GM18867 (cell line): ENCODE data around the gene GSTT2.
"Not testable (repeated sequence)": the region's sequence is repeated elsewhere in the genome, so short reads cannot be mapped to it uniquely, and the experiment has no call there.

Source experiments
- ATAC-seq: cut with Tn5 transposase; IDR thresholded peaks from one replicate; pipeline ENCODE4 v1.9.1; 2021; ENCODE audit warnings: mild to moderate bottlenecking, moderate library complexity; ENCODE audit not compliant: unreplicated experiment

The GSTT2 gene

DNA sequence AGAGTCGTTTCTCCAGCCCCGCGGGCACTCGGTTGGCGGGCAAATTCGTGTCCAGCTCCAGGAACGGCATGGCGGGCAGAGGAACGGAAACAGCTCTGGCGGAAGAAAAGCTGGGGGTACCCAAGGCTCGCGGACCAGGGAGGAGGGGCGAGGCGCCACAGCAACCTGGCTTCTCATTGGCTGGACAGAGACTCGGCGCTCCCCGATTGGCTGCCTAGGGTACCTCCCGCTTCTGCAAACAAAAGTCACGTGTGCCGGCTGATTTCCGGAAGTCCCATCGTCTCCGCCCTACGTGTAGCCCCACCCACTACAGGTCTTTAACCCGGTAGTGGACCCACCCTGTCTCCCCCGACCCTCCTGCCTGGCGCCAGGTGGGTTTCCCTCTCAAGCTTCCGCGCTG is 5.6 kb upstream of the GSTT2 start, which contains the start of gene DDT:
Gene DDT, minus strand, starts transcription at position 97 of the 400 bp plus-strand sequence. Its CDS starts 27 bp downstream, at position 70.
- ATAC-seq = peak; percentile 90

DNA sequence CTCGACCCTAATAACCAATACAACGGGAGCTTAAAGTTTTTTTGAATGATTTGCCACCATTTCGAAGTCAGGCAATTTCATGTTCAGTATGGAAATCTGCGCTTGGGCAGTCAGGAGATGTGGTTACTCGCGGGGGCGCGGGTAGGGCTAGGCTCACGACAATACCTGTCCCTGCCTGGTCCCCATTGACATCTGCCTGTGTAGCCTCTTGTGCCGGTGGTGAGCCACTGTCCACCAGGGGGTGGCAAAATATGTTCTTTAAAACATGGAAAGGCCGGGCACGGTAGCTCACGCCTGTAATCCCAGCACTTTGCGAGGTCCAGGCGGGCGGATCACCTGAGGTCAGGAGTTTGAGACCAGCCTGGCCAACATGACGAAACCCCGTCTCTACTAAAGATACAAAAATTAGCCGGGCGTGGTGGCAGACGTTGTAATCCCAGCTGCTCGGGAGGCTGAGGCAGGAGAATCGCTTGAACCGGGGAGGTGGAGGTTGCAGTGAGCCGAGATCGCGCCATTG is 5.0 kb upstream of the GSTT2 start:
- ATAC-seq = peak; percentile 21

DNA sequence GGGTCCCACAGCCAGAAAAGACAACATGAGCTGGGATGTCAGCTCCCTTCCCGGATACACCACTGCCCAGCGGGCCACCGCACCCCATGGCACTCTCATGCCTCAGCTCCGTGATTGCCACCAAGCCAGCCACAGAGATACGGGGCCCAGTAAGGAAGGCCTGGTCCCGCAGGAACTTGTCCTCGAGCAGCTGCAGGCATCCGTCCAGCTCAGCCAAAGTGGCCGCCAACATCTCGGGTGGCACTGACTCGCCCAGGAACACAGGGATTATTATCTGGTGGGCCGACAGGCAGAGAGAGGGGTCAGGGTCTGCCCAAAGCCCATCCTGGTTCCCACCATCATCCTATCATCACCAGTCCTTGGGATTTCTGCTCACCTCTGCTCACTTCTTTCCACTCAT is 2.6 kb upstream of the GSTT2 start:
- ATAC-seq = not testable (repeated sequence)

DNA sequence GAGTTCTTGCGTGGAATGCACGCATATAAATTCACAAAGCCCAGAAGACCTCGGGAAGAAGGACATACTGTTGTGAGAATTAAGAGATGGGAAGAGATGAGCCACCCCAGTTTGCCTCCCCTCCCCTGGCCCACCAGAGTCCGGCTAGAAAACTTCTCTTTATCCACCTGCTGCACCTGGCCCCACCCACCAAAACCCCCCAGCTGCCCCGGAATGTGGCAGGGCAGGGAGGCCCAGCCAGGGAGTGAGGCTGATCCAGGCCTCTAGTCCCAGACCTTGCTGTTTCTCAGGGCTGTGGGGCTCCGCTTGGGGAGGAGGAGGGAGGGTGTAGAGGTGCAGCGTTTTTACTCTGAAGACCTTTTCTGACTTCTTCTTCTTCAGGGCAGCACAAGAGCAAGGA is 633 bp downstream of the GSTT2 start:
- not testable (repeated sequence) for ATAC-seq

DNA sequence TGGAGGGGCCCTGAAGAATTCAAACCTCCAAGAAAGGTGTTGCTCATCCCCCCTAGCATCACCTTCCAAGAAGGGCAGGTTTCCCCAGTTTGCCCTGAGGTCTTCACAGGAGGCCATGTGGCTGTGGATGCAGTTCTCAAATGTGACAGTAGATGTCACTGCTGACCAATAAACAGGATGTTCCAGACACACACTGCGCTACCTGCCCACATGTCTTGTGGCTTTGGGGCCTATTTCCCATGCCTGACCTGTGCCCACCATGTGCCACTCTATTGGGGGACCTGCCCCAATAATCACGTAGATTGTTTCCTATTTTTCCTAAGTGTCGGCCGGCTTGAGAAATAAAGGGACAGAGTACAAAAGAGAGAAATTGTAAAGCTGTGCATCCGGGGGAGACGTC is 4.5 kb downstream of the GSTT2 start:
- ATAC-seq = no peak

DNA sequence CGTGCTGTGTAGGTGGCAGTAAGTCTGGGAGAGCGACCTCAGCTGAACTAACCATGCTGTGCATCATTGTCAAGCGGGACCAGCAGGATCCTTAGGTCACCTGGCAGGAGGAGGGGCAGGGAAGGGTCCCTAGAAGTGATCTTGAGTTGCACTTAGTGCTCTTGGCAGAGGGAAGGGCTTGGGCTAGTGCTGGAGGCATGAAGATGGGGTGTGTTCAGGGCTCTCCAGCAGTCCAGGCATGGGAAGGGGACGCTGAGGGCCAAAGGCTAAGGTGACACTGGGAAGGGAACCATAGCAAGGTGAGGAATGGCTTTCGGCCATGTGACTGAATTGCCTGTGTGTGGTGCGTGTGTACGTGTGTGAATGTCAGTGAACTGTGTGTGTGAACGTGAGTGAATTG is 6.2 kb downstream of the GSTT2 start:
- ATAC-seq = not testable (repeated sequence)

DNA sequence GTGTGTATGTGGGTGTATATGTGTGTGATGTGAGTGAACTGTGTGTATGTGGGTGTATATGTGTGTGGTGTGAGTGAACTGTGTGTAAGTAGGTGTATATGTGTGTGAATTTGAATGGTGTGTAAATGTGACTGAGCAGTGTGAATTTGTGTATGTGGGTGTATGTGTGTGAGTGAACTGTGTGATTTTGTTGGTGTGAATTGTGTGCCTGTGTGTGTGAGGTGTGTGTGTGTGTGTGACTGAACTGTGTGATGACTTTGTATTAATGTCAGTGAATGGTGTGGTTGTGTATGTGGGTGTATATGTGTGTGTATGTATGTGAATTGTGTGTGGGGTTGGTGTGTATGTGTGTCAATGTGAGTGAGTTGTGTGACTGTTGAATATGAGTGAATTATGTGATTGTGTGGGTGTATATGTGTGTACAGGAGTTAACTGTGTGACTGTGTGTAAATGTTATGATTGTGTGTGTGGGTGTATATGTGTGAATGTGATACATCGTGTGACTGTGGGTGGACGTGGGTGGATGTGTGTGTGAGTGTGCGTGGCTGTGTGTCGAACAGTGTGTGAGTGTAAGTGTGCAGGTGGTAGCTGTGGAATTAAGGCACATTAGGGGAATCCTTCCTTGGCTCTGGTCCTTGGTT is 6.7 kb downstream of the GSTT2 start:
- ATAC-seq = not testable (repeated sequence)

DNA sequence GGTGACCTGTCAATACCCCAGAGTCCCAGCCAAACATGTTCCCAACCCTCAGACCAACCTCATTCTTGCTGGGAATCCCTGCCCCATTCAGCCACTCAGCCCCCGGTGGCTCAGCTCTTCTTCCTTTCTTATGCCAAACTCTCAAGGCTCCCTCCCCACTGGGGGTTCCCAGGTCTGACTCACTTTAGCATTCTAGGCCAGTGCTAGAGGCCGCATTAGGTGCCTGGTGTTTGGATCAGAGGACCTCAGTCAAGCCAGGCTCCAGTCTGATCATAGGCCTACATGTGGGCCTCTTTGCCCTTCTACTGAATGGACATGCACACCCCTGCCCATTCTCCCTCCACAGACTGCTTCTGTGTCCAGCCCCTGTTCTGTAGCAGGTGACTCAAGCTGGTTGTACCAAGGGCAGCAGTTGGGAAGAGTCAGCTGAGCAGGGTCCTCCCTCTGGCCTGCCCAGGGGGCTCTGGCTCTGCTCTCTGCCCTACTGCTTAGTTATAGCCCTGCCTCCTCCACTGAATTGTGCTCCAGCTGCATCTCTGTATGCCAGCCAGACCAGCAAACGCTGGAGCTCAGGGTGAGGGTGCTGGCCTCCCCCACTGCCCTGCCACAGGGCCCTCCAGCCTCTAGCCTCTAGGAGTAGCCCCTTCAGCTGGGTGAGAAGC is 9.8 kb downstream of the GSTT2 start:
- not testable (repeated sequence) for ATAC-seq

DNA sequence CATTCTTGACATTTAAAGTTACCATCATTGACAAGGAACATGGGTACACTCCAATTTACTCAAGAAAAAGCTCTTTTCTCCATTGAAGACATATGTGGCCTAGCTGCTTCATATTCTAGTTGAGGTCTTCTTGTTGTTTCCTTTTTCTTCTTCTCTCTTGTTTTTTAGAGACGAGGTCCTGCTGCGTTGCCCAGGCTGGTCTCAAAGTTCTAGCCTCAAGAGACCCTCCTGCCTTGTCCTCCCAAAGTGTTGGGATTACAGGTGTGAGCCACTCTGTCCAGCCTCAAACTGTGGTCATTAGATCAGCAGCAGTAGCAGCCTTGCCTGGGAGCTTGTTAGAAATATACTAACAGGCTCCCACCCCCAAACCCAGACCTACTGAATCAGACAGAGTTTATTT is 13.1 kb downstream of the GSTT2 start:
- not testable (repeated sequence) for ATAC-seq

DNA sequence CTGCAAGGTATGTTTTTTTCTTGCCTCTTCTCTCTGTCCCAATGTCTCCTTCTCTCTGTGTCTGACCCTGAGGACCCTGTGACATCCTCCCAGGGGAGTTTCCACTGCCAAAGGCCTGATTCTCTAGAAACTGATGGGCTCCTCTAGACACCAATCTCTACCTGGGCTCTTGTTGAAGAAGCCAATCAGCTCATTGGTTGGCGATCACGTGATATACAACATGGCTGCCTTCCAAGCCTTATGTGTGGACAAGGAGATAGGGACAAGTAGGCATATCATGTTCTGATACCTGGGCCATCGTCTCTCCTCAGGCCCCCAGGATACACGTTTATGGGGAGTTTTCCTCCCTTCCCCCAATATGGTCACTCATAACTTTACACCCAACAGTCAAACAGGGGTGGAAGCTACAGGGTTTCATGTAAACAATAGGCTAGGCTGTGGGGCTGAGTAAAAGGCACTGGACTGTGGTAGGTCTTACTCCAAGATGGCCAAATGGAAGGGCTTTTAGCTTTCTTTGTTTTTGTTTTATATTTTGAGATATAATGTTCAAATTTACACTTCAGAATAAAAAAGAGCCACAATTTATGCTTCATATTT is 13.7 kb downstream of the GSTT2 start:
- not testable (repeated sequence) for ATAC-seq

DNA sequence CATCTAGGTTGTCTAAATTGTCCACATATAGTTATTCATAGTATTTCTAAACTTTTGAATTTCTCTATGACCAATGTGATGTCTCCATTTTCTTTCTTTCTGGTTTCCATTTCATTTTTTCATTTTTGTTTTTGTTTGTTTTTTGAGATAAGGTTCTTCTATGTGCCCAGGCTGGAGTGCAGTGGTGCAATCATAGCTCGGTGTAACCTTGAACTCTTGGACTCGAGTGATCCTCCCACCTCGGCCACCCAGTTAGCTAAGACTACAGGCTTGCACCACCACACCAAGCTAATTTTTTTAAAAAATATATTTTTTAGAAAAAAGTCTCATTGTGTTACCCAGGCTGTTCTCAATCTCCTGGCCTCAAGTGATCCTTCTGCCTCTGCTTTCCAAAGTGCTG is 17.2 kb downstream of the GSTT2 start:
- no peak for ATAC-seq

DNA sequence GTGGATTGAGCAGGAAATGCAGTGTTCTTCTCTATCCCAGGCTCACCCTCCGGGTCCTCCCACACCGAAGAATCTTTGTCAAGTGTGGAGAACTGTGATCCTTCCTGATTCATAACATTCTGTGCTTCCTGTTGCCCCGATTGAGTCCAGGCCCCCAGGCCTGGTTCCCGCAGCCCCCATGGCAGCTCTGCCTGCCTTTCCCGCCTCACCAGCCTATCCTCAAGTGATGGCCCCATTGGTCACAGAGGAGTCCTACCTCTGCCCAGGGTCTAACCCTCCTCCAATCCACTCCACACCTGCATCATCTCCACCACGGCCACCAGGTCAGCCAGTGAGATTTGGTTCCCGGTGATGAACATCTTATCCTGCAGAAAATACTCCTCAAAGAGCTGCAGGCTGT is 19.8 kb downstream of the GSTT2 start:
- ATAC-seq = not testable (repeated sequence)

DNA sequence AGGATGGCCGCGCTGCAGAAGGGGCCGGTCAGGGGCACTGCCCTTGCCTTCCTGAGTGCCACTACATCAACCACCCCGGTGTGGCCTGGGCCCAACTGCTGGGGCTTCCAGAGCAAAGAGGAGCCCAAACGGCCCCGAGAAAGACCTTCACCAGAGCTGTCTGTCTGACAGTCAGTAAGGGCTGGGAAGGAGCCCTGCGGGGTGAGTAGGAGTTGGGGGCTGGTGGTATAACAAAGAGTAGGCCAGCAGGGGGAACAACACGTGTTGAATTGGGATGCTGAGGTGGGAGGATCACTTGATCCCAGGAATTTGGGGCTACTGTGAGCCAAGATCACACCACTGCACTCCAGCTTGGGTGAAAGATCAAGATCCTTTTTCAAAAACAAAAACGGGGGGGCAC is 21.4 kb downstream of the GSTT2 start:
- no peak for ATAC-seq

DNA sequence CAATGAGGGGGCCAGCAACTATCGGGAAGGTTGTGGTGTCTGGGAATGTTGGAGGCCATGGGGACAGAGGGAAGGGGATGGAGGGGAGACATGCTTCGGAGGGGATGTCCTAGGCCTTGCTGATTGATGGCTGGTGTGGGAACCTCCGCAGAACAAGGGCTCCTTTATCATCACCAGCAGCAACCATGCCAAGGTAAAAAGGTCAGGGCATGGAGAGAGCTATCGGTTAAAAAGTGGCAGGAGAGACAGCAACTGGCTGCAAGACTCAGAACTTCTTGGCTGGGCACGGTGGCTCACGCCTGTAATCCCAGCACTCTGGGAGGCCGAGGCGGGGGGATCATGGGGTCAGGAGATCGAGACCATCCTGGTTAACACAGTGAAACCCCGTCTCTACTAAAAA is 22.3 kb downstream of the GSTT2 start:
- no peak for ATAC-seq

DNA sequence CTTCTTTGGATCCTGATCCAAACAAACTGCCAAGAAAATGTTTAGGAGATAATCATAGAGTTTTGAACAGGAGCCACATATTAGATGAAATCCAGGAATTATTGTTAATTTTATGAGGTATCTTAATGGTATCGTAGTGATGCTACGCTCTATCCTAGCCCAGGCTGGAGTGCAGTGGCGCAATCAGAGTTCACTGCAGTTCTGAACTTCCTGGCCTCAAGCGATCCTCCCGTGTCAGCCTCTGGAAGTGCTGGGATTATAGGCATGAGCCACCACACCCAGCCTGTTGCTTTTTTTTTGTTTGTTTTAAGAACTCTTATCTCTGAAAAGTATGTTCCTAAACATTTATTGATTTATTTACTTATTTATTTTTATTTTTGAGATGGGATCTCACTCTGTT is 22.9 kb downstream of the GSTT2 start:
- ATAC-seq = no peak

DNA sequence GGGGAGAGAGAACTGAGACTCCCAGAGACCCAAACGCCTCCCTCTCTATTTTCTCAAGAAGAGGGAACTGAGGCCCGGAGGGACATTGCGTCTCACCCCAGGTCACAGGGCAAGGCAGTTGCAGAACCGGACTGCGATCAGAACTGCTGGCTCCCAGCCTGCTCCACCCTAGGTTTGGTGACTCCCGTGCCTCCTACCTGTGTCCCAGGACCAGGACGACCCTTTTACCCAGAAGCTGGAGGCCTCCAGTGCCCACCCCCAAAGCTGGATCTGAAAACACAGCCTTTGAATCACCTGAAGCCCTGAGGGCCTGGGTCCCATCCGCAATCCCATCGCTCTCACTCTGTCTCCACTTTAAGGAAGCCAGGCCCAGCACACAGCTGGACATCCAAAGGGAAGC is 24.0 kb downstream of the GSTT2 start:
- ATAC-seq = no peak

DNA sequence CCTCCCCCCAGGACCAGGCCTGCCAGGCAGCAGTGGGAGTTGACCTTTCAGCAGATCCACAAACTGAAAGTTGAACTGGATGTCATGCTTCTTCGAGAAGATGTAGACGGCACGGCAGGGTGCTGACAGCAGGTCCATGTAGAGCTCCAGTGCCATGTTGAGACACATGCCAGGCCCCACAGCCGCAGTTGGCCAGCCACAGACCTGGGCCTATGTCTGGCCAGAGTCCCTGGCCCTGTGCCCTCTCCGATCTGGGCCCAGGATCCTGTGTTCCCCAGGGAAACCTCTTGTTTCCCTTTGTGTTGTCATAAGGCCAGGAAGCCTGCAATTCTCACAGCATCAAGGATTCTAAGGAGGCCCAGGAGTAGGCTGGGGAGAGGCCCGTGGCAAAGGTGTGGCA is 25.3 kb downstream of the GSTT2 start, which contains the start of gene GSTT4:
Gene GSTT4, minus strand, starts transcription at position 253 of the 400 bp plus-strand sequence. Its CDS starts 97 bp downstream, at position 156.
- ATAC-seq = no peak

DNA sequence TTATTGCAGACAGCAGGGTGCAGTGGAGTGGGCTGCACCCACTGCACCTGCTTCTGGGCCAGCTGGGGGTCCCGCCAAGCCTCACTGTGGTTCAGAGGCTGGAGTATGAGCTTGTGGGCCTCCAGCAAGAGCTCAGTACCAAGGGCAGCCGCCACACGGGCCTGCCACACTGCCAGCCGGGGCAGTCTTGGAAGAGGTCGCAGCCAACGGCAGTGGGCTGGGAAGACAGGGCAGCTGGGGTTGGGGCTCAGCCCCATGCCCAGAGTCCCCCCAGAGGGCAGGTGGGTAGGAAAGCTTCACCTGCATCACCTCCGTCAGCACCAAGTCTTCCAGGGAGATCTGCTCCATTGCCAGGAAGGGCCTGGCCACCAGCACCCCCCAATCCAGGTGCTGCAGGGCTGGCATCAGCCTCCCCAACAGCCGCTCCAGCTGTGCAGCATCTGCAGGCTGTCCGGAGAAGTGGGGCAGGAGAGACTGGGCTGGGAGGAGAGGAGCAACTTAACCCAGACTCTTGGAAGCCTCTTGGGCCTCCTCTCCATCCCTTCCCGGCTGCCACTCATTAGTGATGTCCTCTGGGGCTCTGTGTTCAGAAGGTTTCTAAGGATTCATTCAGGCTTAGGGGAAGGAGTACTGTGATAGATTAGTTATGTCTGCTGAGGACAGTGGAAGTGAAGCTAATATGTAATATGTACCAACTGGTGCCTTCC is 26.4 kb downstream of the GSTT2 start:
- ATAC-seq = no peak

DNA sequence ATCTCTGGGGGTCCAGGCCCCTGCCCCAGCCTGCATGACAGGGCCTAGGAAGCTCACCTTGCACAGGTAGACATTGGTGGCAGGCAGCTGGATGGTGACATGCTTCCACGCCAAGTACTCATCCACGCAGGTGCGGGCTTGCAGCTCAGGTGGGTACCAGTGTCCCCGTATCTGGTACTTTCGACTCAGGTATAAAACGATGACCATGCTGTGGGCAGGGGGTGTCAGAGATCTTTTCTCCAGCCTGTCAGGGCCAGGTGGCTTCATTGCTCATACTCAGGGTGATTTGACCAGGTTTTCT is 26.9 kb downstream of the GSTT2 start:
- no peak for ATAC-seq

DNA sequence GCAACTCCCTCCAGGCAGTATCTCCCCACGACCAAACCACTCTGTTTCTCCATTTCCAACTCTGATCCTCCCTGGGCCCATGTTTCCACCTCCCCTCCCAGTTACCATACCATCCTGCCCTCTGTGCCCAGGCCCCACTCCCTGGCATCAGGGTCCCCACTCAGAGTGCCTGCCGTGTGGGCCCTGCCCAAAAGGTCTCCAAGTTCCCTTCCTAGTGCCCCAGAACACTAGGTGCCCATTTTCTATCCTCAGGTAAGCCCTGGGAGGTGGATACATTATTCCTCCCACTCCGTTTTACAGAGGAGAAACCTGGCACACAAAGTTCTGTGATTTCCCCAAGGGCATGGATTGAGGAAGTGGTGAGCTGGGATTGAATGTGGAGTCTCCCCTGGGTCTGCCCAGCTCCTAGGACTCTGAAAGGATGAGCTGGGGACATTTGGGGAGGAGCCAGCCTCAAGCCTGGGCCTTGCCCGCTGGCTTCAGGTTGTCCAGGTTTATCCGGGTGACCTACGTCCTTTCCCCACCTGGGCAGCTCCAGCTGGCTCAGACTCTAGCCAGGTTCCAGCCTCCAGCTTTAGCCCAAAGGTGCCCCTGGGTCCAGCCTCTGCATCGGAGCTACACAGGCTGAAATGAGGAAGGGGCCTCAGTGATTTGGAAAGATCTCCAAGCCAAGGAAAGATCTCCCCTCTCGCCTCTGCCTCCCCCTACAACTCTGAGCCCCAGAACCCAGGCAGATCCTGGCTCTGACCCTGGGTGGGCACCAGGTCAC is 27.5 kb downstream of the GSTT2 start:
- ATAC-seq = no peak

DNA sequence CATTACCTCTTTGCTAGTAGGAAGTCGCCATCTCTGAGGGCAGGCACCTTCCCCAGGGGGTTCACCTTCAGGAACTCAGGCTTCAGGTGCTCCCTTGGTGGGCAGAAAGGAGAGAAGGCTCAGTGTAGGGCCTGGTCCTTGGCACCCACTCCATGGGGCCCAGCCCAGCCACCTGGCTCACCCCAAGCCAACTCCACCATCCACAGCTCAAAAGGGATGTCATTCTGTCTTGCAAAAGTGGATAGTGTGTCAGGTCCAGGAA is 28.0 kb downstream of the GSTT2 start:
- no peak for ATAC-seq
